ENCODE results near the gene GRIK3.

GRIK3 gene

DNA sequence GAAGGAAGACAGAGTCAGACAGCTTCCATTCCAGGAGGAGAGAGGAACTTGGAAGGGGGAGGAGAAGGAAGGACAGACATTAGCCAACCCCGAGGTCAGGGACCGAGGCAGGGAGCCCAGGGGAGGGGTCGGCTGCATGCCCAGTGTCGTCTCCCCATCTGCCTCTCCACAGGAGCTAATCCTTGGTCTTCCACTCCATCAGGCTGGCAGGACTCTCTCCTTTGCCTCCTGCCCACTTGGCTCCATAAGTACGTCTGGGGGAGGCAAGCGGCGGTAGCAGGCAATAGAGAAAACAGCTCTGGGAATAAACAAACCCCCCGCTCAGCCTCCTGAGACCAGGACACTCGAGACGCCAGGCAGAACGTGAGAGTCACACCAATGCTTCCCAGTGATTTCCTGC lies 71.3 kb downstream of the GRIK3 start:
- in situ Hi-C loops (cut with HindIII; ENCODE audit: low sequenced_read_pairs) = no loop called here
- TF ChIP-seq, protein P1, sequence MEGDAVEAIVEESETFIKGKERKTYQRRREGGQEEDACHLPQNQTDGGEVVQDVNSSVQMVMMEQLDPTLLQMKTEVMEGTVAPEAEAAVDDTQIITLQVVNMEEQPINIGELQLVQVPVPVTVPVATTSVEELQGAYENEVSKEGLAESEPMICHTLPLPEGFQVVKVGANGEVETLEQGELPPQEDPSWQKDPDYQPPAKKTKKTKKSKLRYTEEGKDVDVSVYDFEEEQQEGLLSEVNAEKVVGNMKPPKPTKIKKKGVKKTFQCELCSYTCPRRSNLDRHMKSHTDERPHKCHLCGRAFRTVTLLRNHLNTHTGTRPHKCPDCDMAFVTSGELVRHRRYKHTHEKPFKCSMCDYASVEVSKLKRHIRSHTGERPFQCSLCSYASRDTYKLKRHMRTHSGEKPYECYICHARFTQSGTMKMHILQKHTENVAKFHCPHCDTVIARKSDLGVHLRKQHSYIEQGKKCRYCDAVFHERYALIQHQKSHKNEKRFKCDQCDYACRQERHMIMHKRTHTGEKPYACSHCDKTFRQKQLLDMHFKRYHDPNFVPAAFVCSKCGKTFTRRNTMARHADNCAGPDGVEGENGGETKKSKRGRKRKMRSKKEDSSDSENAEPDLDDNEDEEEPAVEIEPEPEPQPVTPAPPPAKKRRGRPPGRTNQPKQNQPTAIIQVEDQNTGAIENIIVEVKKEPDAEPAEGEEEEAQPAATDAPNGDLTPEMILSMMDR (IDR thresholded peaks at IDR 0.05; ENCODE audit: low read depth, low read length, missing control alignments) = no peak

GRCh38 chr1:36961062-36961615 lies 73.2 kb downstream of the GRIK3 start:
- in situ Hi-C loops (cut with HindIII; ENCODE audit: low sequenced_read_pairs) = no loop called here
- TF ChIP-seq, protein P1 (IDR thresholded peaks at IDR 0.05; ENCODE audit: low read depth, low read length, missing control alignments) = no peak
- no peak overlapping the region for H3K4me3 ChIP-seq (ENCODE audit: low read depth, low read length)
- DNase-seq (ENCODE audit: low read depth) = no peak

More for the DNA sequence above, 71.3 kb downstream of the GRIK3 start:
- DNase-seq (ENCODE audit: low read depth) = no peak
- H3K4me3 ChIP-seq (ENCODE audit: low read depth, low read length) = no peak overlapping the region

DNA sequence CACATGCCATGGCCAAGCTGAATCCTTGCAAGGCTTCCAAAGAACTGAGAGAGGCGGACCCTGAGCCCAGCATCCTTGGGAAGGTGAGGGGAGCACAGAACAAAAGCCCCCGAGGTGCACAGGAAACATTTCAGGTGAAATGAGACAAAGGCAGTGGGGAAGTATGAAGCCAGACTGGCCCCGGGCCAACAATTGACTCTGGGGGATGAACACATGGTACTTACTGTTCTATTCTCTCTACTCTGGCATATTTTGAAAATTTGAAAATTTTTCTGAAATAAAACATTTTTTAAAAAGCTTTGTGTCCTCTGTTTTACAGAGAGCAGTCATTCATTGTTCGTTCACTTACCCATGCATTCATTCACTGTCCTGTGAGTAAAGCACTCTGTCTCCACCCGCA lies 77.7 kb downstream of the GRIK3 start:
- no peak overlapping the region for H3K4me3 ChIP-seq (ENCODE audit: low read depth, low read length)
- in situ Hi-C loops (cut with HindIII; ENCODE audit: low sequenced_read_pairs) = no loop called here
- DNase-seq (ENCODE audit: low read depth) = no peak
- TF ChIP-seq, protein P1 (IDR thresholded peaks at IDR 0.05; ENCODE audit: low read depth, low read length, missing control alignments) = no peak

- DNase-seq (ENCODE audit: low read depth) = no peak
- in situ Hi-C loops (cut with HindIII; ENCODE audit: low sequenced_read_pairs) = no loop called here
- H3K4me3 ChIP-seq (ENCODE audit: low read depth, low read length) = no peak overlapping the region
- TF ChIP-seq, protein P1 (IDR thresholded peaks at IDR 0.05; ENCODE audit: low read depth, low read length, missing control alignments) = no peak
These were observed 79.3 kb downstream of the GRIK3 start for GRCh38 chr1:36955016-36955415.

DNA sequence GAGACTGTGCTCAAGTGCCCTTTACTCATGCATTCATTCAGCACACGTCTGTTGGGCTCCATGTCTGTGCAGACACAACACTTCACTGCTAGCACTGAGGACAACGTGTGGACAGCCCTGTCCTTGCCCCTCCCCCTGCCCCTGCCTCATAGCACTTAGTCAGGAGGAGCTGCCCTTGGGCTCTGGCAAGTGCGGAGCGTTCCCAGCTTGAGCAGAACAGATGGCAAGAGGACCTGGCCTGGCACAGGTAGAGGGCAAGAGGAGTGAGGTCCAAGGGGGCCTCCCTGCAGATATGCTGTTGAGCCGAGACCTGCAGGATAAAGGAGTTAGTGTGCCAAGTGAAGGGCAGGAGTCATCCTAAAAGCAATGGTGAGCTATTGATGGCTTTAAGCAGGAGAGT lies 81.3 kb downstream of the GRIK3 start:
- TF ChIP-seq, protein P1 (IDR thresholded peaks at IDR 0.05; ENCODE audit: low read depth, low read length, missing control alignments) = no peak
- in situ Hi-C loops (cut with HindIII; ENCODE audit: low sequenced_read_pairs) = no loop called here

DNA sequence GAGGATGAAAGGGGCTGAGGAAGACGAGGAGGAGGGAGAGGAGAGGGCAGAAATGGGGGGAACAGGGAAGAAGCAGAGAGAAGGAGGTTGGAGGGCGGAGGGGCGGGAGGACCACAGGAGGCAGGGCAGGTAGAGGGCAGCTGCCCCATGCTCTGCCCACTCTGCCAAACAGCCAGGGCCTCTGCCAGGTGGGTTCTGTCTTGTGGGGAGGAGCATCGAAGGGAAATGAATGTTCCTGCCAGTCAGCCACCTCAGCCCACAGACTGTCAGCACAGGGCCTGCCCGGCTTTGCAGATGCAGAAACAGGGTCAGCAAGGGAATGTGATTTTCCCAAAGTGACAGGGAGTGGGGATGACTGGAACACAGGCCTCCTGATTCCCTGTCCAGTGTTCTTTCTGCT lies 82.6 kb downstream of the GRIK3 start:
- DNase-seq (ENCODE audit: low read depth) = no peak
- H3K4me3 ChIP-seq (ENCODE audit: low read depth, low read length) = no peak overlapping the region
- in situ Hi-C loops (cut with HindIII; ENCODE audit: low sequenced_read_pairs) = no loop called here
- TF ChIP-seq, protein P1 (IDR thresholded peaks at IDR 0.05; ENCODE audit: low read depth, low read length, missing control alignments) = no peak

More for the DNA sequence above, 81.3 kb downstream of the GRIK3 start:
- DNase-seq (ENCODE audit: low read depth) = no peak
- H3K4me3 ChIP-seq (ENCODE audit: low read depth, low read length) = no peak overlapping the region

All from astrocyte of the cerebellum (primary cell).